LNCAP (cell line): ENCODE measurements around the gene CELF5.

Experiments used
- CTCF ChIP-seq: fragments of 450-650 bp; IDR thresholded peaks from 2 replicates; pipeline ENCODE4 v1.5.1; 2017; ENCODE audit warnings: mild to moderate bottlenecking

The CELF5 gene

DNA sequence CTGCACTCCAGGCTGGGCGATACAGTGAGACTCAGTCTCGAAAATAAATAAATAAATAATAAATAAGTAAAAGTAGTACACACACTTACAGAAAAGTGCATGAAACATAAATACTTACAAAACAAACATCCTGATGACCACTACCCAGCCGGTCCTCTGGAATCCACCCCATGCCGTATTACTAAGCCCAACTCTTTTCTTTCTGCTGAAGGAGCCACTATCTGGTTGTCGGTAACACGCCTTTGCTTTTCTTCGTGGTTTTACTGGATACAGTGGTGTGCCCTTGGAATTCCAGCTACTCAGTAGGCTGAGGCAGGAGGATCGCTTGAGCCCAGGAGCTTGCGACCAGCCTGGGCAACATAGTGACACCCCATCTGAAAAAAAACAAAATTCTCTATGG, 39.4 kb downstream of the CELF5 start:
- no peak for TF ChIP-seq CTCF

GRCh38 chr19:3265432-3265831, 41.0 kb downstream of the CELF5 start:
- no peak for TF ChIP-seq CTCF

DNA sequence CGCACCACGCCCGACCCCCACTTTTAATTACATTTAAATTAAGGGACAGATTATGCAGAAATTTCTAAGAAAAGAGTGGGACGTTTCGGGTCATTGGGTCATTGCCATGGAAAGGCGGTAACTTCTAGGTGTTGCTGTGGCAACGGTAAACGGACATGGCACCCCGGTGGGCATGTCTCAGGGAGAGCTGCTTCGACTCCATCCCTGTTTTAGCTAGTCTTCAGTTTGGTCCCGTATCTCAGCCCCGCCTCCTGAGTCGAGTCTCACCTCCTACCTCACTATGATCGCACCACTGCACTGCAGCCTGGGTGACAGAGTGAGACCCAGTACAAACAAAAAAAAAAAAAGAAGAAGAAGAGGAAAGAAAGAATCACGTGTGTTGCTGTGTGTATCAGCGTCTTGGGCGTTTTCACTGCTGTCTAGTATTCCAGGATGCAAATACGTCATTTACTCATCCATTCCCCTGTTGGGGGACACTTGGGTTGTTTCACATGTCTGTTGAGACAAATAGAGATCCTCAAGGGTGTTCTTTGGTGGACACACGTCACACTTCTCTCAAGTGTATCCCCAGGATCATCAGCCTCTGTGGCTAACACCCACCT, 41.7 kb downstream of the CELF5 start:
- TF ChIP-seq CTCF = no peak

DNA sequence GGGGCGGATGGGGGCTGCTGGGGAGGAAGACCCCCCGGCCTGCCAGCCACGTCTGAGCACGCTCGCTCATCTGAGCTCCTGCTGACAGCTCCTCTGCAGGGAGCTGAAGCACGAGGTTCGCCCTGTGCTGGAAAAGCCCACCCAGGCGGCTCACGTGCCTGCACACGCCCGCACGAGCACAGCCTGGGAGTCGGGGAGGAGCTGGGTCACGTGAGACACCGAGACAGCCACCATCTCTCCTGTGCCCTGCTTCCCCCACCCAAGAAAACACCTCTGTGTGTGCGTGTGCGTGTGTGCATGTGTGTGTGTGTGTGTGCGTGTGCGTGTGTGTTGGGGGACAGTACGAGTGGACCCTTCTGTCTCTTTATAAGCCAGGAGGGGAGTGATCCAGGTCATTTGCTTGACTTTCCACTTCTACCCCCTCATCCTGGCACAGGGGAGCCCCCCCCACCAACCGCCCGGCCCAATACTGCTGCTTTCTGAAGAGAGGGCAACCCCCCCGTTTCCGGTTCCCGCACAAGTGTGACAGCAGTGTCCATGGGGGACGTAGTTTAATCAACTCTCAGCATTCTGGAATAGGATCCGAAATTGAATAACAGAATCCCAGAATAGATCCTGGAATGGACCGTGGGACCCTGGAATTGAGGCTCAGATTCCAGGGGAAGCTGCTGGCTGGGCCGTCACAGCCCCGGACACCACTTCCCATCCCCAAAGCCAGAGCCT, 42.5 kb downstream of the CELF5 start:
- no peak for TF ChIP-seq CTCF

GRCh38 chr19:3268326-3268725, 43.9 kb downstream of the CELF5 start:
- TF ChIP-seq CTCF = no peak

GRCh38 chr19:3268763-3269162, 44.3 kb downstream of the CELF5 start:
- TF ChIP-seq CTCF = no peak

DNA sequence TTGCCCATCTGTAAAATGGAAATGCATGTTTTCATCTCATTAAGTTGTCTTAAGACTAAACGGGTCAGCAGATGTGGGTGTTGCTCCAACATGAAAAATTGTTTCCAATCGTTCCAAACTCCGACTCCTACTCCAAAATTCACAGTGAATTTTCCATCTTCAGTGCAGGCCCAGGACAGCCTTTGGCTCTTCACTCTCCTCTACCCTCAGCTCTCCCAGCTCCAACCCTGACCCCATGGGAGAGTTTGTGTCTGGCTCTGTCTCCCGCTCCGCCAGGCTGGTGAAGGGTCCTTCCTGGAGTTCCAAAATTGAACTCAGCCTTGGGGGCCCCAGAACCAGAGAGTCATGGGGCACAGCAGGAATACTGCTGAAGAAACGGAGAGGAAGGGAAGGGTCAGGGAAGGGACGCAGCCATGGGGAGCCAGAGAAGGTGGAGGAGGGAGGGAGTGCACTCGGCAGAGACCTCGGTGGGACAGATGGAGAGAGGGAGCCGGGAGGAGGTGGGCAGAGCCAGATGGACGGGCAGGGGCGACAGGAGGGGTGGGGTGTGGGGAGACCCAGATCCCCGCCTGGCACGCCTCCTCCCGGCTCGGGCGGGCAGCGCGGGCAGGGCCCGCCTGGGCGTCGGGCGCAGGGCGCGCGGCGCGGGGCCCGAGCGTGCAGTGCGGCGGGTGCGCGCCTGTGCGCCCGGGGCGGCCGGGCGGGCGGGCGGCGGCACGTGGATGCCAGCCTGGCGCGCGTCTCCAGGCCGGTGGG, 45.6 kb downstream of the CELF5 start:
- no peak for TF ChIP-seq CTCF
